Renal pelvis (tissue), 4 donors: Measurements from ENCODE around the gene RPUSD1. TPM values are rescaled to one million over a fixed set of nuclear protein-coding genes. Genes with fewer than 3 reads are reported as not detected.

Experiments used
- DNase-seq: peaks from one replicate; pipeline ENCODE4 v3.0.0-alpha.2; 2013
- polyA plus RNA-seq, 3 donors: library from polyadenylated mRNA; unstranded; fragments of 120-200 nt; gene quantifications; one replicate each; pipeline ENCODE4 v1.2.1, GENCODE V29; 2013; ENCODE audit not compliant: insufficient read length in 3 of 3

RPUSD1 gene
- polyA plus RNA-seq, 3 donors = 13.5 to 19.3 (median 18.6) TPM

GRCh38 chr16:800834-801511, 12.8 kb upstream of the RPUSD1 start:
- DNase-seq = no peak

GRCh38 chr16:799948-800833, 12.0 kb upstream of the RPUSD1 start, which contains the start of gene GNG13:
Gene GNG13, minus strand, starts transcription at chr16:800734. Its CDS starts 1,657 bp downstream, at chr16:799077.
- DNase-seq = no peak

GRCh38 chr16:799111-799947, 11.1 kb upstream of the RPUSD1 start:
- DNase-seq = no peak

GRCh38 chr16:798666-799065, 10.5 kb upstream of the RPUSD1 start:
- DNase-seq = no peak

GRCh38 chr16:797686-798085, 9.5 kb upstream of the RPUSD1 start:
- no peak for DNase-seq

- DNase-seq = no peak
Observed at GRCh38 chr16:797120-797420, 8.9 kb upstream of the RPUSD1 start.

GRCh38 chr16:796296-797119, 8.3 kb upstream of the RPUSD1 start:
- no peak for DNase-seq

GRCh38 chr16:795580-796229, 7.5 kb upstream of the RPUSD1 start:
- DNase-seq = no peak

- DNase-seq = no peak
Observed at GRCh38 chr16:794853-795466, 6.8 kb upstream of the RPUSD1 start.

- no peak for DNase-seq
Observed at GRCh38 chr16:794091-794822, 6.1 kb upstream of the RPUSD1 start.

GRCh38 chr16:793414-793813, 5.2 kb upstream of the RPUSD1 start:
- no peak for DNase-seq

GRCh38 chr16:792221-792995, 4.2 kb upstream of the RPUSD1 start:
- DNase-seq = no peak

- DNase-seq = no peak
Observed at GRCh38 chr16:791131-791530, 3.0 kb upstream of the RPUSD1 start.

- DNase-seq = no peak
Observed at GRCh38 chr16:790086-790485, 1.9 kb upstream of the RPUSD1 start.

GRCh38 chr16:789191-789850, 1.1 kb upstream of the RPUSD1 start:
- no peak for DNase-seq

- peak; percentile 91 for DNase-seq
Observed at GRCh38 chr16:788399-789126, 382 bp upstream of the RPUSD1 start, which contains the start of gene CHTF18. Gene CHTF18, plus strand, starts transcription at chr16:788620. Its CDS starts 65 bp downstream, at chr16:788685.

- DNase-seq = no peak
Observed at GRCh38 chr16:787321-787966, 737 bp downstream of the RPUSD1 start.
